OCI-LY7 (cell line): ENCODE data around the gene URB2. TPM values are rescaled to one million over a fixed set of nuclear protein-coding genes. Genes with fewer than 3 reads are reported as not detected.

Experiments
- BruUV-seq: library from RNA; stranded (reverse); fragments of 400-500 nt; replicated peaks from 2 replicates; lab custom pipeline; 2021; lab: Mats Ljungman, UMichigan
- CTCF ChIA-PET: fragments of 300-600 bp; sonication (Branson Sonifier 250); formaldehyde crosslinking; loops from one replicate; lab custom pipeline; 2022; ENCODE audit warnings: antibody characterized with exemption; ENCODE audit not compliant: unreplicated experiment; lab: Charles Lee
- POLR2A ChIA-PET: fragments of 300-600 bp; sonication (Branson Sonifier 250); formaldehyde crosslinking; loops from one replicate; lab custom pipeline; 2022; ENCODE audit warnings: antibody characterized with exemption; lab: Charles Lee
- DNase-seq: peaks from one replicate; pipeline ENCODE4 v3.0.0-alpha.2; 2015; ENCODE audit warnings: low spot score
- H2AFZ ChIP-seq: fragments of 200-600 bp; sonication (generic), shearing (Covaris generic); 2 replicates; pipeline ENCODE4 v1.6.1; 2014; ENCODE audit warnings: mild to moderate bottlenecking, antibody characterized with exemption, low read length, moderate library complexity
- H3K27ac ChIP-seq: fragments of 200-600 bp; sonication (generic); 2 replicates; pipeline ENCODE4 v1.5.1; 2014; ENCODE audit warnings: mixed run types, low read depth, mild to moderate bottlenecking, moderate library complexity, low read length, inconsistent platforms; ENCODE audit not compliant: poor library complexity, severe bottlenecking
- H3K36me3 ChIP-seq: fragments of 200-600 bp; sonication (generic); 2 replicates; pipeline ENCODE4 v1.6.1; 2014; ENCODE audit warnings: mild to moderate bottlenecking, antibody characterized with exemption, low read length, moderate library complexity, mixed read lengths; ENCODE audit not compliant: insufficient read depth
- H3K4me1 ChIP-seq: fragments of 200-600 bp; sonication (generic); 2 replicates; pipeline ENCODE4 v1.5.1; 2014; ENCODE audit warnings: mild to moderate bottlenecking, low read length; ENCODE audit not compliant: insufficient read depth, poor library complexity, severe bottlenecking
- H3K4me2 ChIP-seq: fragments of 200-600 bp; sonication (generic); 2 replicates; pipeline ENCODE4 v1.6.1; 2014; ENCODE audit warnings: mild to moderate bottlenecking, low read length
- H3K4me3 ChIP-seq: fragments of 200-600 bp; sonication (generic); 2 replicates; pipeline ENCODE4 v1.5.1; 2014; ENCODE audit warnings: mild to moderate bottlenecking, low read depth, low read length; ENCODE audit not compliant: poor library complexity, severe bottlenecking
- H3K79me2 ChIP-seq: fragments of 200-600 bp; sonication (generic); 2 replicates; pipeline ENCODE4 v1.6.1; 2016; ENCODE audit warnings: low read depth, mild to moderate bottlenecking, low read length, moderate library complexity, mixed read lengths; ENCODE audit not compliant: insufficient read depth
- H3K9me2 ChIP-seq: fragments of 200-600 bp; sonication (generic); 2 replicates; pipeline ENCODE4 v1.6.1; 2016; ENCODE audit warnings: mild to moderate bottlenecking, low read length, mixed read lengths; ENCODE audit not compliant: insufficient read depth
- H3K9me3 ChIP-seq: fragments of 200-600 bp; sonication (generic); 2 replicates; pipeline ENCODE4 v1.6.1; 2014; ENCODE audit warnings: mild to moderate bottlenecking, mixed run types, low read length, mixed read lengths
- H4K20me1 ChIP-seq: fragments of 200-600 bp; sonication (generic); 2 replicates; pipeline ENCODE4 v1.6.1; 2014; ENCODE audit warnings: mild to moderate bottlenecking, antibody characterized with exemption, low read length, moderate library complexity, mixed read lengths; ENCODE audit not compliant: insufficient read depth
- CTCF ChIP-seq: fragments of 200-600 bp; sonication (generic); conservative IDR thresholded peaks from 2 replicates; pipeline ENCODE4 v1.5.1; 2014; ENCODE audit warnings: mild to moderate bottlenecking, antibody characterized with exemption, low read length, moderate library complexity, mixed read lengths
- EZH2phosphoT487 ChIP-seq: fragments of 200-600 bp; sonication (generic); IDR thresholded peaks from 2 replicates; pipeline ENCODE4 v1.6.1; 2018; ENCODE audit warnings: low read depth, borderline replicate concordance, mild to moderate bottlenecking, mixed run types, antibody characterized with exemption, low read length, moderate library complexity, mixed read lengths
- intact Hi-C: fragments of 100-400 bp; cut with micrococcal nuclease; formaldehyde crosslinking; loops from one replicate; pipeline ENCODE4 v1.10.0; 2022; ENCODE audit not compliant: unreplicated experiment
- total RNA-seq, 2 experiments: library from RNA; depleted of rRNA in 1 of 2; stranded (reverse); fragments of >200 nt in 1 of 2; shearing (Covaris generic) in 1 of 2; gene quantifications; 2 replicates each; pipeline ENCODE4 v1.2.3, GENCODE V29; 2014 to 2022

Gene URB2
- total RNA-seq, 2 experiments from 2014 or later = 25.1 to 30.2 TPM

DNA sequence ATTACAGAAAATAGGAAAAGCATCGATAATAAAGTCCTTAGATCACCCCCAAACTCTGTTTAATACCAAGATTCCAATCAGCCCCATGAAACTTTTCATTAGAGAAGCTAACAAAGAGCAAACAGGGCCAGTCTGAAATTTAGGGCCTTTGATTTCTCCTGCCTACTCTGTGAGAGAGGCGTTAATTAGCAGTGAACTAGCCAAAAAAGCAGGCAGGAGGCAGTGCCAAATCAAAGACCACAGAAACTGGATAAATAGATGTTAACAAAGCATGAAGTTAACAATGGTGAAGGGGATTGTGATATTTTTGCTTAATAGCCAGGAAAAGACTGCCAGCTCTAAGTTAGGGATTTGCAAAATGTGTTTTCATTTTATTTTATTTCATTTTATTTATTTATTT, 11.3 kb upstream of the URB2 start:
- TF ChIP-seq CTCF (no peak), EZH2phosphoT487 (no peak)
- Histone ChIP-seq H3K36me3 (peaks cover 56% of the 10 kb centered on the region), H4K20me1 (peaks cover 6% of the 10 kb centered on the region; the same call in 1 of the 2 replicates), H3K4me2 (no peak overlapping the region), H3K4me3 (no peak overlapping the region), H3K9me3 (no peaks in the 10 kb centered on the region), H3K79me2 (peaks cover 46% of the 10 kb centered on the region), H3K9me2 (no peaks in the 10 kb centered on the region), H2AFZ (no peak overlapping the region), H3K27ac (no peak overlapping the region), H3K4me1 (no peaks in the 10 kb centered on the region)
- ChIA-PET CTCF (no interaction called here), POLR2A (interaction anchor here (0.9 to 1.5 kb wide), 4 partner anchors 9 to 36 kb away, joined by 3 to 4 read pairs (median 3); no protein-coding TSS in a partner anchor)
- DNase-seq = no peak
- intact Hi-C loops = no loop called here
- no TSS peak for BruUV-seq

- no peak for TF ChIP-seq EZH2phosphoT487
- no peak for TF ChIP-seq CTCF
- Histone ChIP-seq H2AFZ (no peak overlapping the region), H3K79me2 (peaks cover 74% of the 10 kb centered on the region), H3K4me1 (no peaks in the 10 kb centered on the region), H3K27ac (no peak overlapping the region), H4K20me1 (peaks cover 12% of the 10 kb centered on the region; the same call in 1 of the 2 replicates), H3K9me3 (no peaks in the 10 kb centered on the region), H3K4me3 (no peak overlapping the region), H3K9me2 (no peaks in the 10 kb centered on the region), H3K4me2 (no peak overlapping the region), H3K36me3 (peaks cover 37% of the 10 kb centered on the region)
- DNase-seq = no peak
- BruUV-seq = no TSS peak
- intact Hi-C loops = no loop called here
- ChIA-PET POLR2A (interaction anchor here (0.6 kb wide), 1 partner anchor 58 kb away, joined by 3 read pairs; no protein-coding TSS in a partner anchor), CTCF (no interaction called here)
These were observed 8.5 kb upstream of the URB2 start for GRCh38 chr1:229617351-229618100.

DNA sequence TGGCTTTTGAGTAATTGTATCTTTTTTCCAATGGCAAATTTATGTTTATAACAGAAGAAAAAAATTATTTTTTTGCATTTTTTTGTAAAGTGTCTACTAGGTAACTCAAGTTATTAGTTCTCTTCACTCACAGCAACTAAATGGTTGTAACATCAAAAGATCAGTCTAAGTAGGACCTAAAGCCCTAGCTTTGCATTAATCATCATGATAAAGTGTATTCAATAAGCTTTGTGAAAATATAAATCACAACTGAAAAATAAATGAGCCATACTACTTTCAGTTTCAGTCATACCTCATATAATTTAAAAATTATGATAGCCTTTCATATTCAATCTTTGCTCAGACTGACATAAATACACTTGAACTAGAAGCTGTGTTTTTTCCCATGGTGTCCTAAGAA, 7.0 kb upstream of the URB2 start:
- intact Hi-C loops = no loop called here
- CTCF ChIA-PET = no interaction called here
- Histone ChIP-seq H3K4me2 (no peak overlapping the region), H4K20me1 (peaks cover 17% of the 10 kb centered on the region), H3K79me2 (peaks cover 89% of the 10 kb centered on the region), H3K4me3 (no peak overlapping the region), H2AFZ (no peak overlapping the region), H3K9me2 (no peaks in the 10 kb centered on the region), H3K4me1 (peaks cover 6% of the 10 kb centered on the region), H3K9me3 (no peaks in the 10 kb centered on the region), H3K27ac (no peak overlapping the region), H3K36me3 (peaks cover 27% of the 10 kb centered on the region)
- TF ChIP-seq EZH2phosphoT487 (no peak), CTCF (no peak)
- no peak for DNase-seq
- POLR2A ChIA-PET = interaction anchor here (0.6 to 1.4 kb wide), 2 partner anchors 43 to 58 kb away, joined by 3 to 6 read pairs; no protein-coding TSS in a partner anchor
- no TSS peak for BruUV-seq
